ENCODE data around the gene CYP1B1.

Gene CYP1B1

GRCh38 chr2:38076710-38077430 lies 919 bp upstream of the CYP1B1 start:
- no CpG with 5 or more reads among the region's 76 CpGs for WGBS (ENCODE audit: extremely low coverage, insufficient coverage, low lambda C conversion rate)
- Histone ChIP-seq H3K56ac (ENCODE audit: low read length) (peak overlapping the region; percentile 85), H3K23ac (ENCODE audit: low read length) (no peak overlapping the region), H3K36me3 (ENCODE audit: control insufficient read depth, insufficient read depth, low read length) (no peaks in the 10 kb centered on the region), H3K4me1 (ENCODE audit: control insufficient read depth, low read depth, low read length) (peaks cover 19% of the 10 kb centered on the region), H3K4ac (ENCODE audit: low read depth, low read length) (peak overlapping the region; percentile 88), H4K5ac (ENCODE audit: low read length) (no peak overlapping the region), H3K4me3 (ENCODE audit: low read length) (no peak overlapping the region), H3K27me3 (ENCODE audit: insufficient read depth, low read length, poor library complexity) (peaks cover 4% of the 10 kb centered on the region), H3K9ac (ENCODE audit: low read length) (peak overlapping the region; percentile 73), H3K27ac (ENCODE audit: low read depth, low read length) (peak overlapping the region; percentile 90), H3K4me2 (ENCODE audit: low read length) (peak overlapping the region; percentile 59), H2BK15ac (replicated peaks; ENCODE audit: low read depth) (peak overlapping the region; percentile 37), H3K79me1 (ENCODE audit: low read length) (no peaks in the 10 kb centered on the region), H2BK5ac (ENCODE audit: low read length) (peak overlapping the region; percentile 28), H4K8ac (ENCODE audit: low read depth, low read length) (no peak overlapping the region), H2BK120ac (ENCODE audit: low read depth, low read length) (peak overlapping the region; percentile 92), H2AK5ac (ENCODE audit: low read length) (no peak overlapping the region), H3K18ac (ENCODE audit: low read length) (peak overlapping the region; percentile 96), H3K79me2 (ENCODE audit: control insufficient read depth, insufficient read depth, low read length) (no peaks in the 10 kb centered on the region)
- peak; percentile 93 for DNase-seq

GRCh38 chr2:38076152-38076709 lies 280 bp upstream of the CYP1B1 start:
- Histone ChIP-seq H3K27me3 (ENCODE audit: insufficient read depth, low read length, poor library complexity) (peaks cover 4% of the 10 kb centered on the region), H3K27ac (ENCODE audit: low read depth, low read length) (peak overlapping the region; percentile 90), H2BK15ac (replicated peaks; ENCODE audit: low read depth) (peak overlapping the region; percentile 37), H2AK5ac (ENCODE audit: low read length) (no peak overlapping the region), H3K4ac (ENCODE audit: low read depth, low read length) (peak overlapping the region; percentile 88), H3K79me2 (ENCODE audit: control insufficient read depth, insufficient read depth, low read length) (no peaks in the 10 kb centered on the region), H3K23ac (ENCODE audit: low read length) (peak overlapping the region; percentile 26), H3K4me1 (ENCODE audit: control insufficient read depth, low read depth, low read length) (peaks cover 19% of the 10 kb centered on the region), H2BK120ac (ENCODE audit: low read depth, low read length) (no peak overlapping the region), H4K8ac (ENCODE audit: low read depth, low read length) (no peak overlapping the region), H3K56ac (ENCODE audit: low read length) (peak overlapping the region; percentile 85), H2BK5ac (ENCODE audit: low read length) (no peak overlapping the region), H4K5ac (ENCODE audit: low read length) (no peak overlapping the region), H3K4me3 (ENCODE audit: low read length) (peak overlapping the region; percentile 33), H3K18ac (ENCODE audit: low read length) (peak overlapping the region; percentile 96), H3K79me1 (ENCODE audit: low read length) (no peaks in the 10 kb centered on the region), H3K9ac (ENCODE audit: low read length) (peak overlapping the region; percentile 73), H3K4me2 (ENCODE audit: low read length) (peak overlapping the region; percentile 87), H3K36me3 (ENCODE audit: control insufficient read depth, insufficient read depth, low read length) (no peaks in the 10 kb centered on the region)
- DNase-seq, result peak; percentile 98
- WGBS (ENCODE audit: extremely low coverage, insufficient coverage, low lambda C conversion rate), result no CpG with 5 or more reads among the region's 51 CpGs

- Histone ChIP-seq H3K56ac (ENCODE audit: low read length) (peak overlapping the region; percentile 85), H3K18ac (ENCODE audit: low read length) (no peak overlapping the region), H3K9ac (ENCODE audit: low read length) (peak overlapping the region; percentile 73), H2AK5ac (ENCODE audit: low read length) (peak overlapping the region; percentile 23), H3K23ac (ENCODE audit: low read length) (peak overlapping the region; percentile 92), H3K4me1 (ENCODE audit: control insufficient read depth, low read depth, low read length) (peaks cover 14% of the 10 kb centered on the region), H3K4ac (ENCODE audit: low read depth, low read length) (no peak overlapping the region), H4K5ac (ENCODE audit: low read length) (no peak overlapping the region), H3K4me2 (ENCODE audit: low read length) (peak overlapping the region; percentile 87), H3K36me3 (ENCODE audit: control insufficient read depth, insufficient read depth, low read length) (no peaks in the 10 kb centered on the region), H2BK15ac (replicated peaks; ENCODE audit: low read depth) (no peak overlapping the region), H4K8ac (ENCODE audit: low read depth, low read length) (no peak overlapping the region), H3K79me1 (ENCODE audit: low read length) (no peaks in the 10 kb centered on the region), H2BK120ac (ENCODE audit: low read depth, low read length) (no peak overlapping the region), H3K27ac (ENCODE audit: low read depth, low read length) (no peak overlapping the region), H3K27me3 (ENCODE audit: insufficient read depth, low read length, poor library complexity) (peaks cover 4% of the 10 kb centered on the region), H2BK5ac (ENCODE audit: low read length) (no peak overlapping the region), H3K79me2 (ENCODE audit: control insufficient read depth, insufficient read depth, low read length) (no peaks in the 10 kb centered on the region), H3K4me3 (ENCODE audit: low read length) (peak overlapping the region; percentile 33)
- peak; percentile 75 for DNase-seq
- WGBS (ENCODE audit: extremely low coverage, insufficient coverage, low lambda C conversion rate), result no CpG with 5 or more reads among the region's 82 CpGs
These were observed 1.0 kb downstream of the CYP1B1 start for GRCh38 chr2:38074764-38075506.

- Histone ChIP-seq H3K27me3 (ENCODE audit: insufficient read depth, low read length, poor library complexity) (peaks cover 4% of the 10 kb centered on the region), H2BK120ac (ENCODE audit: low read depth, low read length) (no peak overlapping the region), H3K36me3 (ENCODE audit: control insufficient read depth, insufficient read depth, low read length) (no peaks in the 10 kb centered on the region), H3K4ac (ENCODE audit: low read depth, low read length) (no peak overlapping the region), H3K4me2 (ENCODE audit: low read length) (peak overlapping the region; percentile 87), H3K4me3 (ENCODE audit: low read length) (peak overlapping the region; percentile 39), H3K27ac (ENCODE audit: low read depth, low read length) (no peak overlapping the region), H3K56ac (ENCODE audit: low read length) (peak overlapping the region; percentile 85), H2BK15ac (replicated peaks; ENCODE audit: low read depth) (no peak overlapping the region), H3K4me1 (ENCODE audit: control insufficient read depth, low read depth, low read length) (peaks cover 12% of the 10 kb centered on the region), H3K9ac (ENCODE audit: low read length) (peak overlapping the region; percentile 73), H3K79me2 (ENCODE audit: control insufficient read depth, insufficient read depth, low read length) (no peaks in the 10 kb centered on the region), H4K5ac (ENCODE audit: low read length) (no peak overlapping the region), H2AK5ac (ENCODE audit: low read length) (no peak overlapping the region), H3K23ac (ENCODE audit: low read length) (peak overlapping the region; percentile 59), H3K18ac (ENCODE audit: low read length) (no peak overlapping the region), H2BK5ac (ENCODE audit: low read length) (no peak overlapping the region), H3K79me1 (ENCODE audit: low read length) (no peaks in the 10 kb centered on the region), H4K8ac (ENCODE audit: low read depth, low read length) (no peak overlapping the region)
- WGBS (ENCODE audit: extremely low coverage, insufficient coverage, low lambda C conversion rate), result no CpG with 5 or more reads among the region's 58 CpGs
- peak; percentile 62 for DNase-seq
These were observed 1.7 kb downstream of the CYP1B1 start for GRCh38 chr2:38074058-38074763.

- Histone ChIP-seq H3K9ac (ENCODE audit: low read length) (peak overlapping the region; percentile 73), H2AK5ac (ENCODE audit: low read length) (no peak overlapping the region), H3K56ac (ENCODE audit: low read length) (peak overlapping the region; percentile 85), H3K79me2 (ENCODE audit: control insufficient read depth, insufficient read depth, low read length) (no peaks in the 10 kb centered on the region), H3K4ac (ENCODE audit: low read depth, low read length) (peak overlapping the region; percentile 50), H4K5ac (ENCODE audit: low read length) (no peak overlapping the region), H3K4me1 (ENCODE audit: control insufficient read depth, low read depth, low read length) (peaks cover 12% of the 10 kb centered on the region), H3K79me1 (ENCODE audit: low read length) (no peaks in the 10 kb centered on the region), H2BK120ac (ENCODE audit: low read depth, low read length) (no peak overlapping the region), H2BK5ac (ENCODE audit: low read length) (no peak overlapping the region), H3K27ac (ENCODE audit: low read depth, low read length) (no peak overlapping the region), H3K18ac (ENCODE audit: low read length) (peak overlapping the region; percentile 65), H3K27me3 (ENCODE audit: insufficient read depth, low read length, poor library complexity) (peaks cover 4% of the 10 kb centered on the region), H3K23ac (ENCODE audit: low read length) (no peak overlapping the region), H2BK15ac (replicated peaks; ENCODE audit: low read depth) (no peak overlapping the region), H3K36me3 (ENCODE audit: control insufficient read depth, insufficient read depth, low read length) (no peaks in the 10 kb centered on the region), H3K4me3 (ENCODE audit: low read length) (peak overlapping the region; percentile 39), H3K4me2 (ENCODE audit: low read length) (peak overlapping the region; percentile 87), H4K8ac (ENCODE audit: low read depth, low read length) (no peak overlapping the region)
- no CpG with 5 or more reads among the region's 32 CpGs for WGBS (ENCODE audit: extremely low coverage, insufficient coverage, low lambda C conversion rate)
- DNase-seq, result peak; percentile 65
These were observed 2.5 kb downstream of the CYP1B1 start for GRCh38 chr2:38073211-38074057.

Measured in mesendoderm (in vitro differentiated cells).